HL-60 (cell line): ENCODE data around the gene DOP1B.
A peak's percentile ranks its signal among the peaks of the same experiment; 100 is the strongest.

ENCODE experiments used
- DNase-seq, 2 experiments: peaks; one replicate each; pipeline ENCODE4 v3.0.0-alpha.2; 2010 to 2020; ENCODE audit warnings: low read depth in 1 of 2, low spot score in 1 of 2
- H3K27ac ChIP-seq: fragments of 250-450 bp; sonication (Bioruptor Pico); replicated peaks from 2 replicates; pipeline ENCODE4 v1.5.1; 2020; ENCODE audit warnings: mild to moderate bottlenecking, moderate library complexity
- H3K27me3 ChIP-seq: fragments of 250-450 bp; sonication (Bioruptor Pico); 2 replicates; pipeline ENCODE4 v1.5.1; 2021; ENCODE audit warnings: mild to moderate bottlenecking, moderate library complexity; ENCODE audit not compliant: insufficient read depth, poor library complexity, severe bottlenecking
- H3K4me3 ChIP-seq: replicated peaks from 2 replicates; pipeline ENCODE4 v1.5.1; 2011; ENCODE audit warnings: mild to moderate bottlenecking, control low read depth, low read length; ENCODE audit not compliant: insufficient read depth
- GABPA ChIP-seq: IDR thresholded peaks from 2 replicates; pipeline ENCODE4 v1.6.1; 2012; ENCODE audit warnings: low read depth
- POLR2AphosphoS5 ChIP-seq: IDR thresholded peaks from 2 replicates; pipeline ENCODE4 v1.6.1; 2012; ENCODE audit warnings: low read depth
- REST ChIP-seq: IDR thresholded peaks from 2 replicates; pipeline ENCODE4 v1.6.1; 2012; ENCODE audit warnings: low read depth; ENCODE audit not compliant: insufficient replicate concordance
- SPI1 ChIP-seq: IDR thresholded peaks from 2 replicates; pipeline ENCODE4 v1.6.1; 2012; ENCODE audit warnings: low read depth, mild to moderate bottlenecking, borderline replicate concordance
- TF ChIP-seq, protein P1 (sequence below): IDR thresholded peaks from one replicate; pipeline ENCODE4 v1.5.1; 2011; ENCODE audit warnings: low read length, control low read depth, inconsistent platforms; ENCODE audit not compliant: insufficient read depth

Gene DOP1B

DNA sequence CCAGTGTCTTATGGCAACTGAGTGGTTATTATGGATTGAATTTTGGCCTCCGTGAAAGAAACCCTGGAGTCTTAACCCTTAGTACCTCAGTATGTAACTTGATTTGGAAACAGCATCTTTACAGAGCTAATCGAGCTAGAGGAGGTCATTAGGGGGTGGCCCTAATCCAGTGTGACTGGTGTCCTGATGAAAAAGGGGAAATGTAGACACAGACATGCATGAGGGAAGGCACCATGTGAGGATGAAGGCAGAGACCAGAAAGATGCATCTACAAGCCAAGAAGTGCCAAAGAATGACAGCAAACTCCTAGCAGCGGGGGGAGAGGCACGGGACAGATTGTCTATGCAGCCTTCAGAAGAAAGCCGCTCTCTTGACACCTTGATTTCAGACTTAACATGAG is 14.7 kb downstream of the DOP1B start:
- no peak for DNase-seq
- Histone ChIP-seq H3K4me3 (no peak overlapping the region), H3K27ac (no peak overlapping the region), H3K27me3 (no peaks in the 10 kb centered on the region)
- TF ChIP-seq REST (no peak), SPI1 (peak; percentile 55; the same call in 1 of the 2 replicates)
- TF ChIP-seq, protein P1, sequence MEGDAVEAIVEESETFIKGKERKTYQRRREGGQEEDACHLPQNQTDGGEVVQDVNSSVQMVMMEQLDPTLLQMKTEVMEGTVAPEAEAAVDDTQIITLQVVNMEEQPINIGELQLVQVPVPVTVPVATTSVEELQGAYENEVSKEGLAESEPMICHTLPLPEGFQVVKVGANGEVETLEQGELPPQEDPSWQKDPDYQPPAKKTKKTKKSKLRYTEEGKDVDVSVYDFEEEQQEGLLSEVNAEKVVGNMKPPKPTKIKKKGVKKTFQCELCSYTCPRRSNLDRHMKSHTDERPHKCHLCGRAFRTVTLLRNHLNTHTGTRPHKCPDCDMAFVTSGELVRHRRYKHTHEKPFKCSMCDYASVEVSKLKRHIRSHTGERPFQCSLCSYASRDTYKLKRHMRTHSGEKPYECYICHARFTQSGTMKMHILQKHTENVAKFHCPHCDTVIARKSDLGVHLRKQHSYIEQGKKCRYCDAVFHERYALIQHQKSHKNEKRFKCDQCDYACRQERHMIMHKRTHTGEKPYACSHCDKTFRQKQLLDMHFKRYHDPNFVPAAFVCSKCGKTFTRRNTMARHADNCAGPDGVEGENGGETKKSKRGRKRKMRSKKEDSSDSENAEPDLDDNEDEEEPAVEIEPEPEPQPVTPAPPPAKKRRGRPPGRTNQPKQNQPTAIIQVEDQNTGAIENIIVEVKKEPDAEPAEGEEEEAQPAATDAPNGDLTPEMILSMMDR, result no peak

DNA sequence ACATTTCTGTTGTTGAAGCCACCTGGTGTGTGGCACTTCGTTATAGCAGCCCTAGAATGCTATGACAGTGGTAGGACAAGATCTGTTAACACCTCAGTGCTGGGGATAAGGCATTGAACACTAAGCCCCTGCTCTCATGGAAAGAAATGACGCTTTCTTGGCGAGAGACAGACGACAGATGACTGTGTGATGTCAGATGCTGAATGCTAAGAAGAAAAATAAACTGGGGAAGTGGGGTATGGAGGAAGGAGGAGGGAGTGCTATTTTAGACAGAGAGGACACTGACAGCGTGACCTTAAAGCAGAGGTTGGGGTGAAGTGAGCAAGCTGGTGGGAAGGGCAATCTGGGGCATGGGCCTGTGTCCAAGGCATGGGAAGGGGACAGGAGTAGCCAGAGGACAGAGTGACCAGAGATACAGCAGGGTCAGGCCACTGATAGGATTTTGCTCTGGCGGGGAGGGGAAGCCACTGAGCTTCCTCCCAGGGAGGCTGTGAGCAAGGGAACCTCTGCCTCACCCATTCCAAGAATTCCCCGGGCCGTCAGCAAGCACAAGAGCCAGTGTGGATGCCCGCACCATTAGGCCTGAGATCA is 15.2 kb downstream of the DOP1B start:
- Histone ChIP-seq H3K27ac (no peak overlapping the region), H3K4me3 (no peak overlapping the region), H3K27me3 (no peaks in the 10 kb centered on the region)
- TF ChIP-seq GABPA, result no peak
- no peak for TF ChIP-seq REST
- TF ChIP-seq, protein P1, result no peak
- no peak for TF ChIP-seq SPI1
- TF ChIP-seq POLR2AphosphoS5, result no peak
- no peak for DNase-seq

- H3K4me3 ChIP-seq, result no peak overlapping the region
- DNase-seq, result no peak
- no peaks in the 10 kb centered on the region for H3K27me3 ChIP-seq
- H3K27ac ChIP-seq, result no peak overlapping the region
- TF ChIP-seq, protein P1, result no peak
- TF ChIP-seq POLR2AphosphoS5 (no peak), SPI1 (no peak), REST (no peak), GABPA (no peak)
Measured at GRCh38 chr21:36174780-36175179, 18.2 kb downstream of the DOP1B start.
